Measurements from ENCODE around the gene PPIL3.

PPIL3 gene

GRCh38 chr2:200851398-200852248 is 37.3 kb downstream of the PPIL3 start:
- TF ChIP-seq HDGF (IDR thresholded peaks at IDR 0.05; ENCODE audit: borderline replicate concordance) (no peak), PKNOX1 (IDR thresholded peaks at IDR 0.05) (no peak), ELF4 (IDR thresholded peaks at IDR 0.05) (no peak), FOXM1 (IDR thresholded peaks at IDR 0.05; ENCODE audit: borderline replicate concordance) (no peak), SUZ12 (IDR thresholded peaks at IDR 0.05) (no peak)
- POLR2A ChIA-PET, result interaction anchor here (1.6 to 3.5 kb wide), 2 partner anchors 12 to 38 kb away, joined by 5 to 18 read pairs; partner anchors contain the start of genes CLK1, NIF3L1 and PPIL3
- CTCF ChIA-PET, result interaction anchor here (0.5 kb wide), 1 partner anchor 1258 kb away, joined by 3 read pairs; no protein-coding TSS in a partner anchor
- no peak for DNase-seq (ENCODE audit: extremely low spot score)

- TF ChIP-seq HDGF (IDR thresholded peaks at IDR 0.05; ENCODE audit: borderline replicate concordance), result no peak
- TF ChIP-seq CTBP1 (IDR thresholded peaks at IDR 0.05; ENCODE audit: borderline replicate concordance), result no peak
- no peak for TF ChIP-seq ELF4 (IDR thresholded peaks at IDR 0.05)
- TF ChIP-seq L3MBTL2 (conservative IDR thresholded peaks at IDR 0.05), result no peak
- TF ChIP-seq ARNT (IDR thresholded peaks at IDR 0.05), result no peak
- TF ChIP-seq BHLHE40 (IDR thresholded peaks at IDR 0.05; ENCODE audit: borderline replicate concordance), result no peak
- no peak for TF ChIP-seq SP1 (IDR thresholded peaks at IDR 0.05)
- no peak for TF ChIP-seq NFRKB (IDR thresholded peaks at IDR 0.05)
- no peak for TF ChIP-seq FOXK2 (IDR thresholded peaks at IDR 0.05)
- TF ChIP-seq FOXM1 (IDR thresholded peaks at IDR 0.05; ENCODE audit: borderline replicate concordance), result no peak
- DNase-seq (ENCODE audit: extremely low spot score), result no peak
- CTCF ChIA-PET, result interaction anchor here (0.7 to 1.0 kb wide), 2 partner anchors 115 to 140 kb away, joined by 5 to 11 read pairs; no protein-coding TSS in a partner anchor
- POLR2A ChIA-PET, result interaction anchor here (3.5 kb wide), 1 partner anchor 13 kb away, joined by 18 read pairs; the partner anchor contains the start of gene CLK1
These were observed 38.2 kb downstream of the PPIL3 start for GRCh38 chr2:200850512-200851256.

GRCh38 chr2:200847939-200848338 is 40.9 kb downstream of the PPIL3 start:
- ChIA-PET POLR2A (interaction anchor here (0.6 to 2.1 kb wide), 3 partner anchors 16 to 53 kb away, joined by 3 to 10 read pairs (median 4); partner anchors contain the start of gene CLK1), CTCF (no interaction called here)
- no peak for DNase-seq (ENCODE audit: extremely low spot score)
- no peak for TF ChIP-seq FOXM1 (IDR thresholded peaks at IDR 0.05; ENCODE audit: borderline replicate concordance)
- TF ChIP-seq NFRKB (IDR thresholded peaks at IDR 0.05), result no peak
- TF ChIP-seq TARDBP (IDR thresholded peaks at IDR 0.05), result no peak
- no peak for TF ChIP-seq ARNT (IDR thresholded peaks at IDR 0.05)
- TF ChIP-seq ZNF384 (IDR thresholded peaks at IDR 0.05), result no peak
- no peak for TF ChIP-seq FOXA1 (IDR thresholded peaks at IDR 0.05)
- no peak for TF ChIP-seq ELF4 (IDR thresholded peaks at IDR 0.05)
- TF ChIP-seq SP1 (IDR thresholded peaks at IDR 0.05), result no peak
- no peak for TF ChIP-seq SUZ12 (IDR thresholded peaks at IDR 0.05)
- TF ChIP-seq BHLHE40 (IDR thresholded peaks at IDR 0.05; ENCODE audit: borderline replicate concordance), result no peak
- no peak for TF ChIP-seq PKNOX1 (IDR thresholded peaks at IDR 0.05)

GRCh38 chr2:200847269-200847668 is 41.6 kb downstream of the PPIL3 start:
- ChIA-PET POLR2A (interaction anchor here (0.6 to 1.4 kb wide), 2 partner anchors 17 to 52 kb away, joined by 3 to 4 read pairs; partner anchors contain the start of gene CLK1), CTCF (no interaction called here)
- no peak for DNase-seq (ENCODE audit: extremely low spot score)
- TF ChIP-seq ELF4 (IDR thresholded peaks at IDR 0.05) (no peak), NFRKB (IDR thresholded peaks at IDR 0.05) (no peak), PKNOX1 (IDR thresholded peaks at IDR 0.05) (no peak), BHLHE40 (IDR thresholded peaks at IDR 0.05; ENCODE audit: borderline replicate concordance) (no peak), TARDBP (IDR thresholded peaks at IDR 0.05) (no peak), LEF1 (IDR thresholded peaks at IDR 0.05; ENCODE audit: borderline replicate concordance) (no peak), FOXM1 (IDR thresholded peaks at IDR 0.05; ENCODE audit: borderline replicate concordance) (no peak), SP1 (IDR thresholded peaks at IDR 0.05) (no peak), FOXK2 (IDR thresholded peaks at IDR 0.05) (no peak), HDGF (IDR thresholded peaks at IDR 0.05; ENCODE audit: borderline replicate concordance) (no peak), ARNT (IDR thresholded peaks at IDR 0.05) (no peak), CTBP1 (IDR thresholded peaks at IDR 0.05; ENCODE audit: borderline replicate concordance) (no peak)

- POLR2A ChIA-PET, result interaction anchor here (1.9 kb wide), 1 partner anchor 18 kb away, joined by 9 read pairs; the partner anchor contains the start of gene CLK1
- no peak for TF ChIP-seq SUZ12 (IDR thresholded peaks at IDR 0.05)
- TF ChIP-seq NFRKB (IDR thresholded peaks at IDR 0.05), result no peak
- TF ChIP-seq PKNOX1 (IDR thresholded peaks at IDR 0.05), result no peak
- no peak for TF ChIP-seq FOXA1 (IDR thresholded peaks at IDR 0.05)
- TF ChIP-seq HDGF (IDR thresholded peaks at IDR 0.05; ENCODE audit: borderline replicate concordance), result no peak
- no peak for TF ChIP-seq FOXK2 (IDR thresholded peaks at IDR 0.05)
- TF ChIP-seq ELF4 (IDR thresholded peaks at IDR 0.05), result no peak
- no peak for TF ChIP-seq SP1 (IDR thresholded peaks at IDR 0.05)
- TF ChIP-seq FOXM1 (IDR thresholded peaks at IDR 0.05; ENCODE audit: borderline replicate concordance), result no peak
- CTCF ChIA-PET, result interaction anchor here (0.6 kb wide), 1 partner anchor 114 kb away, joined by 3 read pairs; no protein-coding TSS in a partner anchor
- DNase-seq (ENCODE audit: extremely low spot score), result no peak
These were observed 43.1 kb downstream of the PPIL3 start for GRCh38 chr2:200845669-200846325.
